Ectodermal cell (in vitro differentiated cells): ENCODE results near the gene EML1.

ENCODE experiments used
- H3K27ac ChIP-seq: 2 replicates; pipeline ENCODE4 v1.7.0; 2013; ENCODE audit warnings: mild to moderate bottlenecking, low read depth, low read length; ENCODE audit not compliant: insufficient read depth, poor library complexity, severe bottlenecking
- H3K27me3 ChIP-seq: 2 replicates; pipeline ENCODE4 v1.7.0; 2013; ENCODE audit warnings: mild to moderate bottlenecking, low read length; ENCODE audit not compliant: insufficient read depth, control insufficient read depth, poor library complexity, severe bottlenecking
- H3K36me3 ChIP-seq: one replicate; pipeline ENCODE4 v1.7.0; 2013; ENCODE audit warnings: low read length; ENCODE audit not compliant: control insufficient read depth, insufficient read depth
- H3K4me1 ChIP-seq: one replicate; pipeline ENCODE4 v1.7.0; 2013; ENCODE audit warnings: low read length; ENCODE audit not compliant: control insufficient read depth, insufficient read depth
- H3K4me3 ChIP-seq: 2 replicates; pipeline ENCODE4 v1.7.0; 2013; ENCODE audit warnings: low read depth, low read length, control low read depth; ENCODE audit not compliant: insufficient read depth
- H3K9me3 ChIP-seq: 2 replicates; pipeline ENCODE4 v1.7.0; 2013; ENCODE audit warnings: mild to moderate bottlenecking, low read length, moderate library complexity; ENCODE audit not compliant: control insufficient read depth
- WGBS, 2 experiments: methylation state at CpG; one replicate each; pipeline ENCODE4 v1.1.7; 2013; ENCODE audit warnings: missing lambda C conversion rate in 2 of 2; 5-methylcytosine and 5-hydroxymethylcytosine counted together

The EML1 gene

GRCh38 chr14:99984036-99984435 is 190.8 kb downstream of the EML1 start:
- 97 to 99% methylated on average over 3 of the region's 3 CpGs for WGBS, 2 experiments
- H3K27ac ChIP-seq: no peak overlapping the region
- H3K27me3 ChIP-seq: no peaks in the 10 kb centered on the region
- no peak overlapping the region for H3K4me3 ChIP-seq
- H3K9me3 ChIP-seq: no peaks in the 10 kb centered on the region
- H3K36me3 ChIP-seq: no peaks in the 10 kb centered on the region
- H3K4me1 ChIP-seq: no peaks in the 10 kb centered on the region

- Histone ChIP-seq H3K27ac (no peak overlapping the region), H3K27me3 (no peaks in the 10 kb centered on the region), H3K9me3 (no peaks in the 10 kb centered on the region), H3K4me1 (no peaks in the 10 kb centered on the region), H3K4me3 (no peak overlapping the region), H3K36me3 (no peaks in the 10 kb centered on the region)
- WGBS, 2 experiments: 91 to 95% methylated on average over 2 of the region's 2 CpGs
Observed at GRCh38 chr14:99986396-99986795, 193.2 kb downstream of the EML1 start.

GRCh38 chr14:99989032-99989431 is 195.8 kb downstream of the EML1 start:
- no peaks in the 10 kb centered on the region for H3K9me3 ChIP-seq
- H3K27ac ChIP-seq: no peak overlapping the region
- WGBS, 2 experiments: 86 to 94% methylated on average over 3 of the region's 3 CpGs
- H3K36me3 ChIP-seq: no peaks in the 10 kb centered on the region
- no peak overlapping the region for H3K4me3 ChIP-seq
- H3K4me1 ChIP-seq: no peaks in the 10 kb centered on the region
- no peaks in the 10 kb centered on the region for H3K27me3 ChIP-seq

- Histone ChIP-seq H3K9me3 (no peaks in the 10 kb centered on the region), H3K27me3 (no peaks in the 10 kb centered on the region), H3K36me3 (no peaks in the 10 kb centered on the region), H3K4me1 (no peaks in the 10 kb centered on the region), H3K4me3 (no peak overlapping the region), H3K27ac (no peak overlapping the region)
- 87 to 88% methylated on average over 5 to 7 of the region's 7 CpGs for WGBS, 2 experiments
Observed at GRCh38 chr14:99990268-99991170, 197.3 kb downstream of the EML1 start.

GRCh38 chr14:99991331-99991730 is 198.1 kb downstream of the EML1 start:
- Histone ChIP-seq H3K27ac (no peak overlapping the region), H3K9me3 (no peaks in the 10 kb centered on the region), H3K36me3 (no peaks in the 10 kb centered on the region), H3K27me3 (no peaks in the 10 kb centered on the region), H3K4me1 (no peaks in the 10 kb centered on the region), H3K4me3 (no peak overlapping the region)
- 89 to 94% methylated on average over 6 to 7 of the region's 7 CpGs for WGBS, 2 experiments
